A549 (cell line): ENCODE data around the gene SPTBN4. TPM values are rescaled to one million over a fixed set of nuclear protein-coding genes. Genes with fewer than 3 reads are reported as not detected.

Source experiments
- ATAC-seq, 2 experiments: fragments of 200-7000 bp in 1 of 2; fragments of >200 bp in 1 of 2; cut with Nextera tagmentation in 1 of 2; cut with Tn5 transposase in 1 of 2; 3 replicates each; pipeline versions ENCODE4 v1.8.0 to v1.9.1; 2018 to 2020; ENCODE audit warnings: mild to moderate bottlenecking in 1 of 2, moderate library complexity in 1 of 2
- CTCF ChIA-PET: fragments of 300-600 bp; sonication (Branson Sonifier 250); formaldehyde crosslinking; extraction: SDS; loops from one replicate; lab custom pipeline; 2021; ENCODE audit warnings: antibody characterized with exemption, inconsistent platforms; lab: Yijun Ruan, JAX
- POLR2A ChIA-PET: fragments of 350-600 bp; formaldehyde crosslinking; extraction: SDS; loops from one replicate; lab custom pipeline; 2021; ENCODE audit warnings: antibody characterized with exemption, inconsistent platforms; lab: Yijun Ruan, JAX
- DNase-seq, 2 experiments: peaks; one replicate each; pipeline versions ENCODE4 v3.0.0 to v3.0.0-alpha.2; 2011 to 2016; ENCODE audit warnings: low read depth in 1 of 2, low spot score in 1 of 2
- FAIRE-seq: peaks from 2 replicates; lab custom pipeline; 2011; peaks lifted over from hg19 to GRCh38; lab: Jason Lieb, UNC
- H3K27ac ChIP-seq, 2 experiments: fragments of >200 bp; sonication (Bioruptor Twin); formaldehyde crosslinking; 3 replicates each; pipeline ENCODE4 v1.5.1; 2016 to 2017
- H3K4me1 ChIP-seq: fragments of >200 bp; sonication (Bioruptor Twin); formaldehyde crosslinking; 3 replicates; pipeline ENCODE4 v1.6.1; 2016
- H3K4me2 ChIP-seq: fragments of >200 bp; sonication (Bioruptor Twin); formaldehyde crosslinking; 3 replicates; pipeline ENCODE4 v1.6.1; 2016
- H3K4me3 ChIP-seq: fragments of >200 bp; sonication (Bioruptor Twin); formaldehyde crosslinking; 3 replicates; pipeline ENCODE4 v1.5.1; 2016
- H3K9me3 ChIP-seq: fragments of >200 bp; sonication (Bioruptor Twin); formaldehyde crosslinking; 3 replicates; pipeline ENCODE4 v1.6.1; 2016
- CBX2 ChIP-seq: fragments of 200-600 bp; sonication (generic); IDR thresholded peaks from 2 replicates; pipeline ENCODE4 v1.6.1; 2016; ENCODE audit warnings: low read depth, mild to moderate bottlenecking, borderline replicate concordance
- CHD2 ChIP-seq: fragments of 150-350 bp; IDR thresholded peaks from 2 replicates; pipeline ENCODE4 v1.6.1; 2014; ENCODE audit warnings: low read length; ENCODE audit not compliant: partially characterized antibody
- EHF ChIP-seq: fragments of 250-450 bp; sonication (Bioruptor Pico); IDR thresholded peaks from 2 replicates; pipeline ENCODE4 v1.5.0; 2020; ENCODE audit warnings: mild to moderate bottlenecking
- EHMT2 ChIP-seq: fragments of 200-600 bp; sonication (generic); IDR thresholded peaks from 2 replicates; pipeline ENCODE4 v1.6.1; 2016; ENCODE audit warnings: antibody characterized with exemption, low read depth, mild to moderate bottlenecking, moderate library complexity
- HMGXB4 ChIP-seq: fragments of 250-450 bp; sonication (Bioruptor Pico); IDR thresholded peaks from 2 replicates; pipeline ENCODE4 v1.5.0; 2021; ENCODE audit warnings: mild to moderate bottlenecking, moderate library complexity, borderline replicate concordance
- HOXB5 ChIP-seq: fragments of 250-450 bp; sonication (Bioruptor Pico); IDR thresholded peaks from 2 replicates; pipeline ENCODE4 v1.5.0; 2020; ENCODE audit warnings: mild to moderate bottlenecking, moderate library complexity
- KDM5A ChIP-seq: fragments of 200-600 bp; sonication (generic); IDR thresholded peaks from 2 replicates; pipeline ENCODE4 v1.6.1; 2016; ENCODE audit warnings: antibody characterized with exemption, mild to moderate bottlenecking
- NFE2L2 ChIP-seq: fragments of 150-350 bp; conservative IDR thresholded peaks from 2 replicates; pipeline ENCODE4 v1.6.1; 2014; ENCODE audit warnings: low read length
- NR3C1 ChIP-seq: fragments of >200 bp; sonication (Bioruptor Twin); formaldehyde crosslinking; IDR thresholded peaks from 3 replicates; pipeline ENCODE4 v1.6.1; 2017
- RAD21 ChIP-seq, 2 experiments: fragments of >200 bp in 1 of 2; sonication (Bioruptor Twin) in 1 of 2; formaldehyde crosslinking in 1 of 2; IDR thresholded peaks in 1 of 2; conservative IDR thresholded peaks in 1 of 2; 2 replicates in 1 of 2; 3 replicates in 1 of 2; pipeline ENCODE4 v1.6.1; 2012 to 2018; ENCODE audit warnings: inconsistent platforms in 1 of 2
- REST ChIP-seq: fragments of 200-600 bp; sonication (generic); IDR thresholded peaks from 2 replicates; pipeline ENCODE4 v1.6.1; 2016; ENCODE audit warnings: antibody characterized with exemption, mild to moderate bottlenecking, moderate library complexity
- RNF2 ChIP-seq: fragments of 200-600 bp; sonication (generic); IDR thresholded peaks from 2 replicates; pipeline ENCODE4 v1.6.1; 2016; ENCODE audit warnings: low read depth, mild to moderate bottlenecking, antibody characterized with exemption, moderate library complexity, borderline replicate concordance
- SMC3 ChIP-seq: fragments of >200 bp; sonication (Bioruptor Twin); formaldehyde crosslinking; IDR thresholded peaks from 3 replicates; pipeline ENCODE4 v1.6.1; 2018; ENCODE audit warnings: inconsistent platforms
- TFCP2L1 ChIP-seq: fragments of 250-450 bp; sonication (Bioruptor Pico); IDR thresholded peaks from 2 replicates; pipeline ENCODE4 v1.5.0; 2021; ENCODE audit warnings: mild to moderate bottlenecking
- USF2 ChIP-seq: fragments of 450-650 bp; IDR thresholded peaks from 2 replicates; pipeline ENCODE4 v1.6.1; 2014; ENCODE audit warnings: antibody characterized with exemption
- ZC3H11A ChIP-seq: fragments of 450-650 bp; IDR thresholded peaks from 2 replicates; pipeline ENCODE4 v1.6.1; 2014; ENCODE audit warnings: antibody characterized with exemption, mild to moderate bottlenecking
- ZFP36 ChIP-seq: fragments of 450-650 bp; IDR thresholded peaks from 2 replicates; pipeline ENCODE4 v1.6.1; 2014; ENCODE audit warnings: borderline replicate concordance; ENCODE audit not compliant: partially characterized antibody
- WGBS: methylation state at CpG from one replicate; pipeline ENCODE4 v1.1.6; 2017; ENCODE audit errors: missing lambda C conversion rate; 5-methylcytosine and 5-hydroxymethylcytosine counted together
- polyA plus RNA-seq, 4 experiments: library from polyadenylated mRNA; depleted of rRNA in 3 of 4; stranded (reverse); fragments of >200 nt; fragmentation: RNase III in 1 of 4; extraction: RNeasy Plus Mini Kit Qiagen cat#74134 plus additional on column Dnase treatment in 1 of 4; gene quantifications; 2 replicates in 3 of 4; 3 replicates in 1 of 4; pipeline ENCODE4 v1.2.3, GENCODE V29; 2011 to 2017
- TF ChIP-seq, protein P1 (sequence below): IDR thresholded peaks from 2 replicates; pipeline ENCODE4 v1.6.1; 2012
- TF ChIP-seq, protein P2 (sequence below): fragments of 150-350 bp; IDR thresholded peaks from 2 replicates; pipeline ENCODE4 v1.6.1; 2014; ENCODE audit warnings: low read depth, mild to moderate bottlenecking, low read length

SPTBN4 gene
- polyA plus RNA-seq, 2 of the 4 experiments (the other 2 are of a cell fraction): 1.4 to 2.2 TPM

DNA sequence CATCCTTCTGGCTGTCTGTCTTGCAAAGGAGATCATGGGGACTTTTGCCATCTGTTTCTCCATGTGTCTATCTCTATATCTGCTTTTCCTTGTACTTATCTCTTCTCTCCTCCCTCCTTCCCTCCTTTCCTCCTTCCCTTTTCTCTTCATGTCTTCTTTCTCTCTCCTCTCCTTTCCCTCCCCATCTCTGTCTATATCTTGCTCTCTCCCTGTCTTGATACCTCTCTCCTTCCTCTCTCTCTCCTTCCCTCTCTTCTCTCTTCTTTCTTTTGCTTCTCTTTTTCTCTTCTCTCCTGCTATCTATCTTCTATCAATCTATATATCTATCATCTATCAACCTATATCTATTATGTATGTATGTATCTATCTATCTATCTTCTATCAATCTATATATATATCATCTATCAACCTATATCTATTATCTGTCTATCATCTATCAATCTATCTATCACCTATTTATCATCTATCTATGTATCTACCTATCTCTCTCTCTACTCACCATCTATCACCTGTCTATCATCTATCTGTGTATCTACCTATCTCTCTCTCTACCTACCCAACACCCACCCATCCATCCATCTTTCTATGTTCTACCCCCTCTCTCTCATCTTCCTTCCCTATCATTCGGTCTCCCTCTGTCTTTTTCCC is 27.5 kb downstream of the SPTBN4 start:
- WGBS: 13% methylated on average over 1 of the region's 1 CpG
- POLR2A ChIA-PET: no interaction called here
- CTCF ChIA-PET: interaction anchor here (1.0 to 4.0 kb wide), 6 partner anchors 10 to 140 kb away, joined by 3 to 16 read pairs (median 6); no protein-coding TSS in a partner anchor
- FAIRE-seq (no peak), DNase-seq (no peak), ATAC-seq (no peak)
- TF ChIP-seq NR3C1 (no peak), HOXB5 (no peak), ZC3H11A (no peak), KDM5A (no peak), EHF (no peak), TFCP2L1 (CRISPR knock-in tag) (no peak), ZFP36 (no peak), NFE2L2 (no peak), HMGXB4 (CRISPR knock-in tag) (no peak), USF2 (no peak), EHMT2 (no peak), CHD2 (no peak), RAD21 (conservative IDR thresholded peaks at IDR 0.05 in 1 of 2, IDR thresholded peaks at IDR 0.05 in 1 of 2) (no peak)
- TF ChIP-seq, protein P1, sequence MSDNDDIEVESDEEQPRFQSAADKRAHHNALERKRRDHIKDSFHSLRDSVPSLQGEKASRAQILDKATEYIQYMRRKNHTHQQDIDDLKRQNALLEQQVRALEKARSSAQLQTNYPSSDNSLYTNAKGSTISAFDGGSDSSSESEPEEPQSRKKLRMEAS: no peak
- TF ChIP-seq, protein P2, sequence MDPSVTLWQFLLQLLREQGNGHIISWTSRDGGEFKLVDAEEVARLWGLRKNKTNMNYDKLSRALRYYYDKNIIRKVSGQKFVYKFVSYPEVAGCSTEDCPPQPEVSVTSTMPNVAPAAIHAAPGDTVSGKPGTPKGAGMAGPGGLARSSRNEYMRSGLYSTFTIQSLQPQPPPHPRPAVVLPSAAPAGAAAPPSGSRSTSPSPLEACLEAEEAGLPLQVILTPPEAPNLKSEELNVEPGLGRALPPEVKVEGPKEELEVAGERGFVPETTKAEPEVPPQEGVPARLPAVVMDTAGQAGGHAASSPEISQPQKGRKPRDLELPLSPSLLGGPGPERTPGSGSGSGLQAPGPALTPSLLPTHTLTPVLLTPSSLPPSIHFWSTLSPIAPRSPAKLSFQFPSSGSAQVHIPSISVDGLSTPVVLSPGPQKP: no peak
- H3K4me1 ChIP-seq: no peaks in the 10 kb centered on the region
- H3K4me2 ChIP-seq: no peak overlapping the region
- no peaks in the 10 kb centered on the region for H3K9me3 ChIP-seq
- H3K4me3 ChIP-seq: no peak overlapping the region
- H3K27ac ChIP-seq: no peak overlapping the region

DNA sequence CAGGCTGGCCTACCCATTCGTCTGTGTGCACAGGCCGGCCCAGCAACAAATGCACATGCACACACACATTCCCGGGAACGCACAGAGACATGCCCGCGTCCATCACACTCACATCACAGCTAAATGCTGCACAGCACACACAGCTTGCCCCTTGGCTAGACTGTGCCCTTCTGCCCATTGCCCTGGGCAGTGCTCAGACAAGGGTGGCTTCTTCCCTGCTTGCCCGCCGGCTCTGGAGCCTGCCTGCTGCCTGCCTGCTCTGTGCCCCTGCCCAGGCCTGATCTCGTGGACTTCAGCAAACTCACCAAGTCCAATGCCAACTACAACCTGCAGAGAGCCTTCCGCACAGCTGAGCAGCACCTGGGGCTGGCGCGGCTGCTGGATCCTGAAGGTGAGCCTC is 30.4 kb downstream of the SPTBN4 start:
- CTCF ChIA-PET: interaction anchor here (0.6 to 2.3 kb wide), 9 partner anchors 10 to 138 kb away, joined by 3 to 11 read pairs (median 5); no protein-coding TSS in a partner anchor
- no peak for TF ChIP-seq SMC3
- no peak for TF ChIP-seq RNF2
- TF ChIP-seq REST: no peak
- TF ChIP-seq CBX2: no peak
- TF ChIP-seq, protein P1: no peak
- no peak for TF ChIP-seq EHF
- Histone ChIP-seq H3K4me1 (no peaks in the 10 kb centered on the region), H3K9me3 (no peaks in the 10 kb centered on the region), H3K27ac (no peak overlapping the region), H3K4me3 (no peak overlapping the region), H3K4me2 (no peak overlapping the region)
- no peak; a peak in 1 of 6 replicates for ATAC-seq
- FAIRE-seq: no peak
- DNase-seq: no peak
- POLR2A ChIA-PET: interaction anchor here (0.5 kb wide), 1 partner anchor 45 kb away, joined by 3 read pairs; no protein-coding TSS in a partner anchor
- 86% methylated on average over 12 of the region's 12 CpGs for WGBS
